Neural progenitor cell (in vitro differentiated cells): ENCODE measurements around the gene HDAC4. TPM values are rescaled to one million over a fixed set of nuclear protein-coding genes. Genes with fewer than 3 reads are reported as not detected.

ENCODE experiments used
- DNase-seq: peaks from one replicate; pipeline ENCODE4 v3.0.0-alpha.2; 2016; ENCODE audit warnings: low spot score
- H2AFZ ChIP-seq: fragments of 200-600 bp; sonication (generic); replicated peaks from 2 replicates; pipeline ENCODE4 v1.6.1; 2016; ENCODE audit warnings: antibody characterized with exemption
- H3F3A ChIP-seq: fragments of 200-600 bp; sonication (generic); 2 replicates; pipeline ENCODE4 v1.6.1; 2016; ENCODE audit warnings: antibody characterized with exemption, low read depth
- H3K27ac ChIP-seq: fragments of 200-600 bp; sonication (generic); 2 replicates; pipeline ENCODE4 v1.5.1; 2016; ENCODE audit warnings: mild to moderate bottlenecking
- H3K27me3 ChIP-seq: fragments of 200-600 bp; sonication (generic); 2 replicates; pipeline ENCODE4 v1.6.1; 2016; ENCODE audit warnings: mild to moderate bottlenecking, moderate library complexity
- H3K36me3 ChIP-seq: fragments of 200-600 bp; sonication (generic); 2 replicates; pipeline ENCODE4 v1.5.1; 2016
- H3K4me1 ChIP-seq: fragments of 200-600 bp; sonication (generic); 2 replicates; pipeline ENCODE4 v1.6.1; 2016; ENCODE audit warnings: mixed run types
- H3K4me2 ChIP-seq: fragments of 200-600 bp; sonication (generic); 2 replicates; pipeline ENCODE4 v1.6.1; 2016
- H3K4me3 ChIP-seq: fragments of 200-600 bp; sonication (generic); 2 replicates; pipeline ENCODE4 v1.5.1; 2016
- H3K79me2 ChIP-seq: fragments of 200-600 bp; sonication (generic); 2 replicates; pipeline ENCODE4 v1.6.1; 2016; ENCODE audit warnings: low read depth
- H3K9ac ChIP-seq: fragments of 200-600 bp; sonication (generic); 2 replicates; pipeline ENCODE4 v1.6.1; 2016
- H3K9me3 ChIP-seq: fragments of 200-600 bp; sonication (generic); 2 replicates; pipeline ENCODE4 v1.5.1; 2016; ENCODE audit warnings: low read depth
- H4K20me1 ChIP-seq: fragments of 200-600 bp; sonication (generic); 2 replicates; pipeline ENCODE4 v1.6.1; 2016; ENCODE audit warnings: low read depth
- H3K27ac Mint-ChIP-seq: 3 replicates; pipeline ENCODE4 v1.8.0; 2021; ENCODE audit warnings: mixed read lengths
- H3K27me3 Mint-ChIP-seq: 2 replicates; pipeline ENCODE4 v1.8.0; 2022; ENCODE audit warnings: low read depth, mild to moderate bottlenecking, inconsistent platforms, moderate library complexity, mixed read lengths; ENCODE audit not compliant: insufficient read depth
- H3K36me3 Mint-ChIP-seq: 3 replicates; pipeline ENCODE4 v1.8.0; 2021; ENCODE audit warnings: mixed read lengths
- H3K4me1 Mint-ChIP-seq: 3 replicates; pipeline ENCODE4 v1.8.0; 2021; ENCODE audit warnings: mixed read lengths
- H3K4me3 Mint-ChIP-seq: 3 replicates; pipeline ENCODE4 v1.8.0; 2021; ENCODE audit warnings: mild to moderate bottlenecking, moderate library complexity, mixed read lengths
- H3K9me3 Mint-ChIP-seq: 3 replicates; pipeline ENCODE4 v1.8.0; 2020; ENCODE audit warnings: mixed read lengths
- EZH2 ChIP-seq: fragments of 200-600 bp; sonication (generic); IDR thresholded peaks from 2 replicates; pipeline ENCODE4 v1.6.1; 2017; ENCODE audit warnings: antibody characterized with exemption, mild to moderate bottlenecking, moderate library complexity
- EZH2phosphoT487 ChIP-seq: fragments of 200-600 bp; sonication (generic); IDR thresholded peaks from 2 replicates; pipeline ENCODE4 v1.6.1; 2017; ENCODE audit warnings: antibody characterized with exemption
- total RNA-seq: library from RNA; depleted of rRNA; stranded (reverse); fragments of >200 nt; gene quantifications from 2 replicates; pipeline ENCODE4 v1.2.3, GENCODE V29; 2015; ENCODE audit warnings: low replicate concordance
- TF ChIP-seq, protein P1 (sequence below): fragments of 200-600 bp; sonication (generic); IDR thresholded peaks from 2 replicates; pipeline ENCODE4 v1.5.1; 2017; ENCODE audit warnings: antibody characterized with exemption, mild to moderate bottlenecking

The HDAC4 gene
- total RNA-seq, 1 donor from 2014 or later, result 36.0 TPM

DNA sequence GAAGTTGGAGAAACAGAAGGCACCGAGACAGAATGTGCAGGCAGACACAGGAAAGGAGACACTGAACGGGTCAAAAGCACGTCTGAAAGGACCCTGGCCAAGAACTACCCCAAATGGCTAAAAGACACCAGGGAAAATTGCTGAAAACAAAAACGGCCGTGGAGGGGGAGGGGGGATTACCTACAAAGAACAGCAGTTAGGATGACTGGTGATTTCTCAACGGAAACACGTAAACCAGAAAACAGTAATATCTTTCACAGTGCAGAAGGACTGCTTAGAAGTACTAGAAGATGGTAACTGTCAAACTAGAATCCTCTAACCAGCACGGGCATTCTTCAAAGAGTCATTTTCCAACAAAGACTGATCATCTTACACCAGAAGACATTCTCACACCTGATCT, 142.6 kb downstream of the HDAC4 start:
- peaks cover 10% of the 10 kb centered on the region for H3K9me3 ChIP-seq
- H3K4me3 Mint-ChIP-seq, result no peak overlapping the region
- H3K4me3 ChIP-seq, result no peak overlapping the region
- no peaks in the 10 kb centered on the region for H3F3A ChIP-seq
- H3K27me3 Mint-ChIP-seq, result no peaks in the 10 kb centered on the region
- no peak overlapping the region for H3K9ac ChIP-seq
- TF ChIP-seq, protein P1, sequence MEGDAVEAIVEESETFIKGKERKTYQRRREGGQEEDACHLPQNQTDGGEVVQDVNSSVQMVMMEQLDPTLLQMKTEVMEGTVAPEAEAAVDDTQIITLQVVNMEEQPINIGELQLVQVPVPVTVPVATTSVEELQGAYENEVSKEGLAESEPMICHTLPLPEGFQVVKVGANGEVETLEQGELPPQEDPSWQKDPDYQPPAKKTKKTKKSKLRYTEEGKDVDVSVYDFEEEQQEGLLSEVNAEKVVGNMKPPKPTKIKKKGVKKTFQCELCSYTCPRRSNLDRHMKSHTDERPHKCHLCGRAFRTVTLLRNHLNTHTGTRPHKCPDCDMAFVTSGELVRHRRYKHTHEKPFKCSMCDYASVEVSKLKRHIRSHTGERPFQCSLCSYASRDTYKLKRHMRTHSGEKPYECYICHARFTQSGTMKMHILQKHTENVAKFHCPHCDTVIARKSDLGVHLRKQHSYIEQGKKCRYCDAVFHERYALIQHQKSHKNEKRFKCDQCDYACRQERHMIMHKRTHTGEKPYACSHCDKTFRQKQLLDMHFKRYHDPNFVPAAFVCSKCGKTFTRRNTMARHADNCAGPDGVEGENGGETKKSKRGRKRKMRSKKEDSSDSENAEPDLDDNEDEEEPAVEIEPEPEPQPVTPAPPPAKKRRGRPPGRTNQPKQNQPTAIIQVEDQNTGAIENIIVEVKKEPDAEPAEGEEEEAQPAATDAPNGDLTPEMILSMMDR, result no peak
- TF ChIP-seq EZH2, result no peak
- no peak for TF ChIP-seq EZH2phosphoT487
- peaks cover 84% of the 10 kb centered on the region for H3K79me2 ChIP-seq
- no peak overlapping the region for H3K27ac Mint-ChIP-seq
- H3K36me3 ChIP-seq, result no peaks in the 10 kb centered on the region
- H3K36me3 Mint-ChIP-seq, result peaks cover 20% of the 10 kb centered on the region
- no peak for DNase-seq
- peaks cover 19% of the 10 kb centered on the region for H3K9me3 Mint-ChIP-seq
- H4K20me1 ChIP-seq, result peaks cover 26% of the 10 kb centered on the region
- H3K4me2 ChIP-seq, result no peak overlapping the region
- H3K27me3 ChIP-seq, result no peaks in the 10 kb centered on the region
- peaks cover 14% of the 10 kb centered on the region for H3K4me1 Mint-ChIP-seq
- no peak overlapping the region for H3K27ac ChIP-seq
- peaks cover 18% of the 10 kb centered on the region for H3K4me1 ChIP-seq
- no peak overlapping the region for H2AFZ ChIP-seq

DNA sequence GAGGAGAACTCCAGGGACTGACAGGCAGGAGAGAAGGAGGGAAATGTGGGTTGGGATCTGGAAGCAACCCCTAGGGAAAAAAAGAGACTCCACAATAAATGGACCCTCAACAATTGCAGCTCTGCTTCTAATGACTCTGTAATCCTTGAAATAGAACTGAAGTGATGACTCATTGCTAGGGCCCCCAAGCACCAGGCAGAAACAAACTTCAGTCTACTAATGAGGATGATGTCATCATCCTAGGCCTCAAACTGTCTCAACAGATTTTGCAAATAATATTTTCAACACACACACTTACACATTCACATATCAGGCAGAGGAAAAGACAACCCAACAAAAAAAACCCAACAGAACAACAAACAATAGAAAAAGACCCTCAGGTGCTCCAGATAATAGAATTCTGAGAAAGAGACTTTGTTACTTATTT, 143.3 kb downstream of the HDAC4 start:
- Histone ChIP-seq H3K9me3 (peaks cover 10% of the 10 kb centered on the region), H3K4me1 (peaks cover 18% of the 10 kb centered on the region), H3F3A (no peaks in the 10 kb centered on the region), H3K4me2 (no peak overlapping the region), H2AFZ (no peak overlapping the region), H3K27ac (no peak overlapping the region), H3K9ac (no peak overlapping the region), H3K79me2 (peaks cover 86% of the 10 kb centered on the region), H4K20me1 (peaks cover 30% of the 10 kb centered on the region), H3K4me3 (no peak overlapping the region), H3K36me3 (no peaks in the 10 kb centered on the region), H3K27me3 (no peaks in the 10 kb centered on the region)
- peaks cover 20% of the 10 kb centered on the region for H3K4me1 Mint-ChIP-seq
- peaks cover 23% of the 10 kb centered on the region for H3K9me3 Mint-ChIP-seq
- no peak overlapping the region for H3K27ac Mint-ChIP-seq
- no peak overlapping the region for H3K4me3 Mint-ChIP-seq
- no peaks in the 10 kb centered on the region for H3K27me3 Mint-ChIP-seq
- no peak for DNase-seq
- peaks cover 23% of the 10 kb centered on the region for H3K36me3 Mint-ChIP-seq
- TF ChIP-seq EZH2phosphoT487, result no peak

DNA sequence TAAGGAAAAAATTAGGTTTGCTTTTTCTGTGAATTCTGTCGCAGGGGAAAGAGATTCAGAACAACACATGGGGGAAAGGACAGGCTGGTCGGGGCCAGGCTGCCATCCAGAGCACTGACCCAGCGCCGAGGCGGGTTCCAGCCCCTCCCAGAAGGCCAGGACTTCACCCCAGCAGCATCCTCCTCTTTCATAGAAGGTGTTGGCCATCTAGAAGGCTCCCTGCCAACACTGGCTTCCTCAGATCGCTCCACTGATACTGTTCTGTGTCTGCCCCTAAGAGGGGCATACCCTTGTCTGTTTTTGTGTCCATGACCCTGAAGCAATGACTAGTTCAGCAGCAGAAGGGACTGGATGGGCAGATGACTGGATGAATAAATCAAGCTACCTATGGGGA, 144.5 kb downstream of the HDAC4 start:
- Mint-ChIP-seq H3K27me3 (no peaks in the 10 kb centered on the region), H3K9me3 (peaks cover 23% of the 10 kb centered on the region), H3K27ac (no peak overlapping the region), H3K36me3 (peaks cover 23% of the 10 kb centered on the region), H3K4me3 (no peak overlapping the region), H3K4me1 (peaks cover 17% of the 10 kb centered on the region)
- Histone ChIP-seq H3K4me1 (peaks cover 18% of the 10 kb centered on the region), H3F3A (no peaks in the 10 kb centered on the region), H3K36me3 (no peaks in the 10 kb centered on the region), H3K9ac (no peak overlapping the region), H3K4me2 (no peak overlapping the region), H3K79me2 (peaks cover 88% of the 10 kb centered on the region), H3K9me3 (peaks cover 10% of the 10 kb centered on the region), H4K20me1 (peaks cover 31% of the 10 kb centered on the region), H3K4me3 (no peak overlapping the region), H3K27ac (no peak overlapping the region), H3K27me3 (no peaks in the 10 kb centered on the region), H2AFZ (no peak overlapping the region)
- TF ChIP-seq, protein P1, result no peak
- TF ChIP-seq EZH2 (no peak), EZH2phosphoT487 (no peak)
- no peak for DNase-seq

DNA sequence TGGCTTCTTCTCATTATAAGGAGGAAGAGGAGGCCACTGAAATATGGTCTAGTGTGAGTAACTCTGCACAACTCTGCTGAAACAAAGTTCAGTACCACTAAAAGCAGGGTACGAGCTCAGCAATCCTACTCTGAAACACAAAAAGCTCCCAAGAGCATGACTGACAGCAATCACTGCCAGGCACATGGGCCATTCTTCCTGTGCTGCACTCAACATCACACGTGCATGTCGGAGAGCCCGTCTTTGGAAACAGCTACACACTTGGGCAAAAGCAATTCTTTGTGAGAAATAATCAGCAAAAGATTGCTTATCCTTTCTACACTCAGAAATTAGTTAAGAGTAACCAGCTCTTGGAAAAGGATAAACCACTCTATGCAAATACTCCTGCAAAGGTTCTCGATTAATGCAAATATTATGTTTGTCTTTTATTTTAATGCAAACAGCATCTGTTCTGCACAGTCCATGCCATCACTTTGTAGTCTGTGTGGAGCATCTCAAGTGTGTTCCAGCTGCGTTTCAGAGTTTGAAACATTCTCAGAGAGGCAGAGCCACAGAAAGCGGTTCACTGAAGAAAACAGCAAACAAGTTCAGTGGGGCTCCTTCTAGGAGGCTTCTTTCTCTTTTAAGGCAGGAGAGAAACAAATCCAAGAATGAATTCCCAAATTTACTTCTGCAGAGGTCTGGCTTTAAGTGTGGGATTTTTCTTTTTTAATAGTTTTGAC, 145.0 kb downstream of the HDAC4 start:
- Histone ChIP-seq H3K27ac (no peak overlapping the region), H2AFZ (no peak overlapping the region), H3K79me2 (peaks cover 89% of the 10 kb centered on the region), H3K4me3 (no peak overlapping the region), H4K20me1 (peaks cover 31% of the 10 kb centered on the region), H3K36me3 (no peaks in the 10 kb centered on the region), H3K27me3 (no peaks in the 10 kb centered on the region), H3K9me3 (peaks cover 10% of the 10 kb centered on the region), H3K4me2 (no peak overlapping the region), H3K4me1 (peaks cover 18% of the 10 kb centered on the region), H3K9ac (no peak overlapping the region), H3F3A (no peaks in the 10 kb centered on the region)
- no peak for DNase-seq
- H3K9me3 Mint-ChIP-seq, result peaks cover 23% of the 10 kb centered on the region
- peaks cover 17% of the 10 kb centered on the region for H3K4me1 Mint-ChIP-seq
- no peak for TF ChIP-seq EZH2phosphoT487
- TF ChIP-seq EZH2, result no peak
- TF ChIP-seq, protein P1, result no peak
- peaks cover 21% of the 10 kb centered on the region for H3K36me3 Mint-ChIP-seq
- no peaks in the 10 kb centered on the region for H3K27me3 Mint-ChIP-seq
- H3K4me3 Mint-ChIP-seq, result no peak overlapping the region
- H3K27ac Mint-ChIP-seq, result no peak overlapping the region
